Neural progenitor cell (in vitro differentiated cells): Measurements from ENCODE around the gene LGALS1. TPM values are rescaled to one million over a fixed set of nuclear protein-coding genes. Genes with fewer than 3 reads are reported as not detected.

ENCODE experiments used
- DNase-seq: peaks from one replicate; pipeline ENCODE4 v3.0.0-alpha.2; 2016; ENCODE audit warnings: low spot score
- H2AFZ ChIP-seq: fragments of 200-600 bp; sonication (generic); replicated peaks from 2 replicates; pipeline ENCODE4 v1.6.1; 2016; ENCODE audit warnings: antibody characterized with exemption
- H3F3A ChIP-seq: fragments of 200-600 bp; sonication (generic); 2 replicates; pipeline ENCODE4 v1.6.1; 2016; ENCODE audit warnings: antibody characterized with exemption, low read depth
- H3K27ac ChIP-seq: fragments of 200-600 bp; sonication (generic); 2 replicates; pipeline ENCODE4 v1.5.1; 2016; ENCODE audit warnings: mild to moderate bottlenecking
- H3K27me3 ChIP-seq: fragments of 200-600 bp; sonication (generic); 2 replicates; pipeline ENCODE4 v1.6.1; 2016; ENCODE audit warnings: mild to moderate bottlenecking, moderate library complexity
- H3K36me3 ChIP-seq: fragments of 200-600 bp; sonication (generic); 2 replicates; pipeline ENCODE4 v1.5.1; 2016
- H3K4me1 ChIP-seq: fragments of 200-600 bp; sonication (generic); 2 replicates; pipeline ENCODE4 v1.6.1; 2016; ENCODE audit warnings: mixed run types
- H3K4me2 ChIP-seq: fragments of 200-600 bp; sonication (generic); 2 replicates; pipeline ENCODE4 v1.6.1; 2016
- H3K4me3 ChIP-seq: fragments of 200-600 bp; sonication (generic); 2 replicates; pipeline ENCODE4 v1.5.1; 2016
- H3K79me2 ChIP-seq: fragments of 200-600 bp; sonication (generic); 2 replicates; pipeline ENCODE4 v1.6.1; 2016; ENCODE audit warnings: low read depth
- H3K9ac ChIP-seq: fragments of 200-600 bp; sonication (generic); 2 replicates; pipeline ENCODE4 v1.6.1; 2016
- H3K9me3 ChIP-seq: fragments of 200-600 bp; sonication (generic); 2 replicates; pipeline ENCODE4 v1.5.1; 2016; ENCODE audit warnings: low read depth
- H4K20me1 ChIP-seq: fragments of 200-600 bp; sonication (generic); 2 replicates; pipeline ENCODE4 v1.6.1; 2016; ENCODE audit warnings: low read depth
- H3K27ac Mint-ChIP-seq: 3 replicates; pipeline ENCODE4 v1.8.0; 2021; ENCODE audit warnings: mixed read lengths
- H3K27me3 Mint-ChIP-seq: 2 replicates; pipeline ENCODE4 v1.8.0; 2022; ENCODE audit warnings: low read depth, mild to moderate bottlenecking, inconsistent platforms, moderate library complexity, mixed read lengths; ENCODE audit not compliant: insufficient read depth
- H3K36me3 Mint-ChIP-seq: 3 replicates; pipeline ENCODE4 v1.8.0; 2021; ENCODE audit warnings: mixed read lengths
- H3K4me1 Mint-ChIP-seq: 3 replicates; pipeline ENCODE4 v1.8.0; 2021; ENCODE audit warnings: mixed read lengths
- H3K4me3 Mint-ChIP-seq: 3 replicates; pipeline ENCODE4 v1.8.0; 2021; ENCODE audit warnings: mild to moderate bottlenecking, moderate library complexity, mixed read lengths
- H3K9me3 Mint-ChIP-seq: 3 replicates; pipeline ENCODE4 v1.8.0; 2020; ENCODE audit warnings: mixed read lengths
- CTCF ChIP-seq: fragments of 200-600 bp; sonication (generic); IDR thresholded peaks from 2 replicates; pipeline ENCODE4 v1.5.1; 2017; ENCODE audit warnings: antibody characterized with exemption, mild to moderate bottlenecking
- EZH2 ChIP-seq: fragments of 200-600 bp; sonication (generic); IDR thresholded peaks from 2 replicates; pipeline ENCODE4 v1.6.1; 2017; ENCODE audit warnings: antibody characterized with exemption, mild to moderate bottlenecking, moderate library complexity
- EZH2phosphoT487 ChIP-seq: fragments of 200-600 bp; sonication (generic); IDR thresholded peaks from 2 replicates; pipeline ENCODE4 v1.6.1; 2017; ENCODE audit warnings: antibody characterized with exemption
- total RNA-seq: library from RNA; depleted of rRNA; stranded (reverse); fragments of >200 nt; gene quantifications from 2 replicates; pipeline ENCODE4 v1.2.3, GENCODE V29; 2015; ENCODE audit warnings: low replicate concordance

The LGALS1 gene
- total RNA-seq, 1 donor from 2014 or later = 14.9 TPM

GRCh38 chr22:37657590-37658132 lies 17.8 kb upstream of the LGALS1 start:
- Histone ChIP-seq H3K4me2 (peak overlapping the region; percentile 79), H4K20me1 (peaks cover 35% of the 10 kb centered on the region), H3K4me1 (peaks cover 18% of the 10 kb centered on the region), H3K9me3 (no peaks in the 10 kb centered on the region), H3F3A (no peaks in the 10 kb centered on the region), H3K27ac (no peak overlapping the region), H3K79me2 (peaks cover 37% of the 10 kb centered on the region), H3K9ac (no peak overlapping the region), H3K4me3 (peak overlapping the region; percentile 51), H3K36me3 (no peaks in the 10 kb centered on the region), H2AFZ (peak overlapping the region; percentile 52), H3K27me3 (no peaks in the 10 kb centered on the region)
- TF ChIP-seq CTCF (no peak), EZH2phosphoT487 (no peak), EZH2 (no peak)
- H3K36me3 Mint-ChIP-seq = peaks cover 3% of the 10 kb centered on the region
- H3K4me3 Mint-ChIP-seq = peak overlapping the region; percentile 96
- H3K4me1 Mint-ChIP-seq = peaks cover 45% of the 10 kb centered on the region
- DNase-seq = peak; percentile 51
- H3K9me3 Mint-ChIP-seq = no peaks in the 10 kb centered on the region
- H3K27ac Mint-ChIP-seq = peak overlapping the region; percentile 93
- H3K27me3 Mint-ChIP-seq = peaks cover 8% of the 10 kb centered on the region

- H3K27me3 ChIP-seq = no peaks in the 10 kb centered on the region
- Mint-ChIP-seq H3K36me3 (peaks cover 3% of the 10 kb centered on the region), H3K4me3 (peak within 1 kb of the TSS; percentile 96), H3K9me3 (no peaks in the 10 kb centered on the region), H3K27me3 (peaks cover 8% of the 10 kb centered on the region), H3K4me1 (peaks cover 45% of the 10 kb centered on the region), H3K27ac (peak within 1 kb of the TSS; percentile 93)
- H3K79me2 ChIP-seq = peaks cover 44% of the 10 kb centered on the region
- peak within 1 kb of the TSS; percentile 52 for H3K9ac ChIP-seq
- no peaks in the 10 kb centered on the region for H3K9me3 ChIP-seq
- H3K4me3 ChIP-seq = peak within 1 kb of the TSS; percentile 90
- peaks cover 40% of the 10 kb centered on the region for H4K20me1 ChIP-seq
- peaks cover 18% of the 10 kb centered on the region for H3K4me1 ChIP-seq
- DNase-seq = peak; percentile 100
- peak within 1 kb of the TSS; percentile 52 for H2AFZ ChIP-seq
- H3K4me2 ChIP-seq = peak within 1 kb of the TSS; percentile 100
- H3K27ac ChIP-seq = no peak within 1 kb of the TSS
- no peaks in the 10 kb centered on the region for H3F3A ChIP-seq
- TF ChIP-seq EZH2 = no peak
- no peak for TF ChIP-seq CTCF
- TF ChIP-seq EZH2phosphoT487 = no peak
- no peaks in the 10 kb centered on the region for H3K36me3 ChIP-seq
Observed at GRCh38 chr22:37658133-37659065, 17.0 kb upstream of the LGALS1 start, which contains the start of gene PDXP. Gene PDXP, plus strand, starts transcription at chr22:37658723. Its CDS starts 60 bp downstream, at chr22:37658783.

- Histone ChIP-seq H3K9me3 (no peaks in the 10 kb centered on the region), H3K79me2 (peaks cover 53% of the 10 kb centered on the region), H3K4me1 (peaks cover 18% of the 10 kb centered on the region), H3K36me3 (no peaks in the 10 kb centered on the region), H3K27me3 (no peaks in the 10 kb centered on the region), H3K4me3 (peak overlapping the region; percentile 90), H3K4me2 (peak overlapping the region; percentile 100), H3K27ac (no peak overlapping the region), H4K20me1 (peaks cover 49% of the 10 kb centered on the region), H3K9ac (peak overlapping the region; percentile 52), H2AFZ (no peak overlapping the region), H3F3A (no peaks in the 10 kb centered on the region)
- TF ChIP-seq EZH2 (no peak), EZH2phosphoT487 (no peak), CTCF (no peak)
- no peak for DNase-seq
- peaks cover 3% of the 10 kb centered on the region for H3K36me3 Mint-ChIP-seq
- H3K4me3 Mint-ChIP-seq = peak overlapping the region; percentile 90
- peak overlapping the region; percentile 14 for H3K27ac Mint-ChIP-seq
- H3K27me3 Mint-ChIP-seq = peaks cover 6% of the 10 kb centered on the region
- H3K9me3 Mint-ChIP-seq = no peaks in the 10 kb centered on the region
- peaks cover 45% of the 10 kb centered on the region for H3K4me1 Mint-ChIP-seq
Observed at GRCh38 chr22:37659066-37659896, 16.2 kb upstream of the LGALS1 start.
